GM21367 (cell line): Measurements from ENCODE around the gene FOXI3.
"Not testable (repeated sequence)": the region's sequence is repeated elsewhere in the genome, so short reads cannot be mapped to it uniquely, and the experiment has no call there.

Experiments used
- ATAC-seq: cut with Tn5 transposase; IDR thresholded peaks from one replicate; pipeline ENCODE4 v1.9.1; 2021; ENCODE audit not compliant: unreplicated experiment

The FOXI3 gene

GRCh38 chr2:88442473-88442872 is 10.0 kb downstream of the FOXI3 start:
- no peak for ATAC-seq

GRCh38 chr2:88442061-88442460 is 10.4 kb downstream of the FOXI3 start:
- no peak for ATAC-seq

- no peak for ATAC-seq
Observed at GRCh38 chr2:88437010-88437409, 15.5 kb downstream of the FOXI3 start.

- no peak for ATAC-seq
Observed at GRCh38 chr2:88429929-88430328, 22.6 kb downstream of the FOXI3 start.

- ATAC-seq, result no peak
Observed at GRCh38 chr2:88423733-88424132, 28.8 kb downstream of the FOXI3 start.

GRCh38 chr2:88419051-88419450 is 33.4 kb downstream of the FOXI3 start:
- not testable (repeated sequence) for ATAC-seq

GRCh38 chr2:88416016-88416663 is 36.4 kb downstream of the FOXI3 start:
- ATAC-seq, result no peak

- ATAC-seq, result not testable (repeated sequence)
Observed at GRCh38 chr2:88408870-88409269, 43.6 kb downstream of the FOXI3 start.

GRCh38 chr2:88400037-88400767 is 52.3 kb downstream of the FOXI3 start:
- no peak for ATAC-seq

GRCh38 chr2:88398180-88398579 is 54.3 kb downstream of the FOXI3 start:
- no peak for ATAC-seq
